ENCODE results near the gene HELZ2. TPM values are rescaled to one million over a fixed set of nuclear protein-coding genes. Genes with fewer than 3 reads are reported as not detected.

The HELZ2 gene
- total RNA-seq, 2 experiments from 2014 or later = 6.5 to 8.3 TPM

DNA sequence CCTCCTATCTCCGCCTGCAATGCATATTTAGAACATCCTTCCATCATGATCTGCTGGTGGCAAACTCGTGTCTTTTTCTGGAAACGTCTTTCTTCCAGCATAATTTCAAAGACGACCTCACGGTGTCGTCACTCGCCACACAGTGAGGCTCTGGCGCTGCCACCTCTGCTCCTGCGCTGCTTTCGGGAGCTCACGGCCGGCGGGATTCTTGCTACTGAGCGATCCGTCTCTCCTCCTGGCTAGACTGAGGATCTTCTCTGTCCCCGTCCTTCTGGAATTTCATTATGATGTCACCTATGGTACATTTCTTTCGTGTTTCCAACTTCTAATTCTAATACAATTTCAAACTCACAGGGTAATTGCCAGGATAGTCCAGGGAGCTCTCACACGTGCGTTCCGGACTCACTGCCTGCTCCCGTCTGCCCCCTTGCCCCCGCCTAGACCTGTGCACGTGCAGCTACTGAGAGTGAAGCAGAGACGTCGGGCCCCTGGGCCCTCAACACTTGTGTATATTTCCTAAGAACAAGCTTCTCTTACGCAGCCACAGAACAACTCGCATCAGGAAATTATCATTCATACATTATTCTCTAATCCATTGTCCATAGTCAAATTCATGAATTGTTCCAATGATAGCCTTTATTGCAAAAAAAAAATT is 25.5 kb upstream of the HELZ2 start:
- Histone ChIP-seq H3K79me2 (ENCODE audit: insufficient read depth, low read depth, low read length) (no peaks in the 10 kb centered on the region), H3K27ac (ENCODE audit: low read depth, low read length, poor library complexity, severe bottlenecking) (no peak overlapping the region), H3K4me1 (ENCODE audit: insufficient read depth, low read length, poor library complexity, severe bottlenecking) (no peaks in the 10 kb centered on the region), H2AFZ (ENCODE audit: low read length) (no peak overlapping the region), H3K36me3 (ENCODE audit: insufficient read depth, low read length) (peaks cover 39% of the 10 kb centered on the region), H3K4me2 (ENCODE audit: low read length) (no peak overlapping the region), H3K4me3 (ENCODE audit: low read depth, low read length, poor library complexity, severe bottlenecking) (no peak overlapping the region), H3K9me3 (ENCODE audit: low read length) (no peaks in the 10 kb centered on the region), H4K20me1 (ENCODE audit: insufficient read depth, low read length) (no peaks in the 10 kb centered on the region), H3K9me2 (ENCODE audit: insufficient read depth, low read length) (no peaks in the 10 kb centered on the region)
- ChIA-PET CTCF (ENCODE audit: unreplicated experiment) (no interaction called here), POLR2A (no interaction called here)
- DNase-seq (ENCODE audit: low spot score) = no peak
- intact Hi-C loops (cut with micrococcal nuclease; ENCODE audit: unreplicated experiment) = no loop called here
- no TSS peak for BruUV-seq (replicated peaks)
- TF ChIP-seq, protein P1, sequence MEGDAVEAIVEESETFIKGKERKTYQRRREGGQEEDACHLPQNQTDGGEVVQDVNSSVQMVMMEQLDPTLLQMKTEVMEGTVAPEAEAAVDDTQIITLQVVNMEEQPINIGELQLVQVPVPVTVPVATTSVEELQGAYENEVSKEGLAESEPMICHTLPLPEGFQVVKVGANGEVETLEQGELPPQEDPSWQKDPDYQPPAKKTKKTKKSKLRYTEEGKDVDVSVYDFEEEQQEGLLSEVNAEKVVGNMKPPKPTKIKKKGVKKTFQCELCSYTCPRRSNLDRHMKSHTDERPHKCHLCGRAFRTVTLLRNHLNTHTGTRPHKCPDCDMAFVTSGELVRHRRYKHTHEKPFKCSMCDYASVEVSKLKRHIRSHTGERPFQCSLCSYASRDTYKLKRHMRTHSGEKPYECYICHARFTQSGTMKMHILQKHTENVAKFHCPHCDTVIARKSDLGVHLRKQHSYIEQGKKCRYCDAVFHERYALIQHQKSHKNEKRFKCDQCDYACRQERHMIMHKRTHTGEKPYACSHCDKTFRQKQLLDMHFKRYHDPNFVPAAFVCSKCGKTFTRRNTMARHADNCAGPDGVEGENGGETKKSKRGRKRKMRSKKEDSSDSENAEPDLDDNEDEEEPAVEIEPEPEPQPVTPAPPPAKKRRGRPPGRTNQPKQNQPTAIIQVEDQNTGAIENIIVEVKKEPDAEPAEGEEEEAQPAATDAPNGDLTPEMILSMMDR (conservative IDR thresholded peaks at IDR 0.05; ENCODE audit: low read length) = no peak

DNA sequence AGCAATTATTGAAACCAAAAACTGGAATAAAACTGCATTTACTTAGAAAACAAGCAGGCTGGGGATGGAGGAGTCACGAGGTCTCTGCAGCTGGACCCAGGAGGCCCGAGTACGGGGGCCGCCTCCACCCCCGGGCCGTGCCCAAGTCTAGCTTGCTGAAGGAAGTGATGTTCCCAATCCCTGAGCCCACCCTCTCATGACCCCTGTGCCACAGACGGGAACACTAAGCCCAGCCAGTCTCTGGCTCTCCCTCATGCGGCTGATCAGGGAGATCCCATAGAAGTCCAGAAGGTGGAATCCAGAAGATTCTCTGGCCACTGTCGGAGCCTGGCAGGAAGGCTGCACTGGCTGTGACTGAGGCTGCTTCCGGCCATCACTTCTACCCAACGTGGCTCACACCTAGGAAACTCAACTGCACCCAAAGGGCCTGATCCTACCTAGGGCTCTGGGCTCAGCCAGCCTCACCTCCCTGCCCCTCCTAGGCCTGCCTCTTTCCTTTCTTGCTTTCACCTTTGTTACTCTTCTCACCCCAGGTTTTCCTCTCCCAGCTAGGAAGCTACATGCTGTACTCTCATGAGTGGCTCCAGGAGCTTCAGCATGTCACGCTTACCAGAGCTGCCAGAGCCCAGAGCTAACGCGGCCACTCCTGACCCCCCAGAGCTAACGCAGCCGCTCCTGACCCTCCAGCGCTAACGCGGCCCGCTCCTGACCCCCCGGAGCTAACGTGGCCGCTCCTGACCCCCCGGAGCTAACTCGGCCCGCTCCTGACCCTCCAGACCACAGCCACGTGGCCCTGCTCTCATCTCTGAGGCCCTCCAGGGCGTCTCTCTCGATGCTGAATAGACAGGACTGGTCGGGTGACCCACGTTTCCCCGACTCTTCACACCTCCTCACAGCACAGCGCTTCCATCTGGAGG is 24.7 kb upstream of the HELZ2 start:
- no TSS peak for BruUV-seq (replicated peaks)
- H3K4me1 ChIP-seq (ENCODE audit: insufficient read depth, low read length, poor library complexity, severe bottlenecking) = no peaks in the 10 kb centered on the region
- no peaks in the 10 kb centered on the region for H4K20me1 ChIP-seq (ENCODE audit: insufficient read depth, low read length)
- H3K27ac ChIP-seq (ENCODE audit: low read depth, low read length, poor library complexity, severe bottlenecking) = no peak overlapping the region
- peaks cover 37% of the 10 kb centered on the region for H3K36me3 ChIP-seq (ENCODE audit: insufficient read depth, low read length)
- TF ChIP-seq, protein P1 (conservative IDR thresholded peaks at IDR 0.05; ENCODE audit: low read length) = no peak
- no peak for TF ChIP-seq EZH2phosphoT487 (IDR thresholded peaks at IDR 0.05; ENCODE audit: borderline replicate concordance, low read depth, low read length)
- no peaks in the 10 kb centered on the region for H3K9me3 ChIP-seq (ENCODE audit: low read length)
- intact Hi-C loops (cut with micrococcal nuclease; ENCODE audit: unreplicated experiment) = no loop called here
- no peak overlapping the region for H2AFZ ChIP-seq (ENCODE audit: low read length)
- H3K79me2 ChIP-seq (ENCODE audit: insufficient read depth, low read depth, low read length) = no peaks in the 10 kb centered on the region
- no peak for DNase-seq (ENCODE audit: low spot score)
- no peak overlapping the region for H3K4me3 ChIP-seq (ENCODE audit: low read depth, low read length, poor library complexity, severe bottlenecking)
- H3K4me2 ChIP-seq (ENCODE audit: low read length) = no peak overlapping the region
- POLR2A ChIA-PET = no interaction called here
- H3K9me2 ChIP-seq (ENCODE audit: insufficient read depth, low read length) = no peaks in the 10 kb centered on the region
- CTCF ChIA-PET (ENCODE audit: unreplicated experiment) = no interaction called here
